Measurements from ENCODE around the gene GLI1. TPM values are rescaled to one million over a fixed set of nuclear protein-coding genes. Genes with fewer than 3 reads are reported as not detected.
"Not testable (repeated sequence)": the region's sequence is repeated elsewhere in the genome, so short reads cannot be mapped to it uniquely, and the experiment has no call there.

The GLI1 gene
- 0.38 TPM for polyA plus RNA-seq (2012; ENCODE audit: missing spikeins)

- TF ChIP-seq POLR2AphosphoS5 (IDR thresholded peaks at IDR 0.05; ENCODE audit: low read depth, low read length) (no peak), TAF1 (IDR thresholded peaks at IDR 0.05; ENCODE audit: borderline replicate concordance, low read depth, low read length) (no peak), POLR2A (IDR thresholded peaks at IDR 0.05; ENCODE audit: low read depth, low read length) (no peak)
- FAIRE-seq (no peak), DNase-seq (ENCODE audit: insufficient read length) (no peak)
Measured at GRCh38 chr12:57459750-57460467, at the start of gene GLI1. GLI1 (plus strand) TSS chr12:57459785; CDS start chr12:57463692, 3,907 bp downstream.

- FAIRE-seq = no peak
Measured at GRCh38 chr12:57410534-57410933, 49.1 kb upstream of the GLI1 start.

GRCh38 chr12:57414160-57414559 lies 45.4 kb upstream of the GLI1 start:
- FAIRE-seq; DNase-seq (ENCODE audit: insufficient read length): not testable (repeated sequence)

More at GRCh38 chr12:57410534-57410933, 49.1 kb upstream of the GLI1 start:
- no peak for DNase-seq (ENCODE audit: insufficient read length)
- no peak for TF ChIP-seq POLR2AphosphoS5 (IDR thresholded peaks at IDR 0.05; ENCODE audit: low read depth, low read length)
- TF ChIP-seq POLR2A (IDR thresholded peaks at IDR 0.05; ENCODE audit: low read depth, low read length) = no peak
- no peak for TF ChIP-seq TAF1 (IDR thresholded peaks at IDR 0.05; ENCODE audit: borderline replicate concordance, low read depth, low read length)

GRCh38 chr12:57415088-57415487 lies 44.5 kb upstream of the GLI1 start:
- DNase-seq (ENCODE audit: insufficient read length) = no peak
- no peak for TF ChIP-seq POLR2AphosphoS5 (IDR thresholded peaks at IDR 0.05; ENCODE audit: low read depth, low read length)
- TF ChIP-seq TAF1 (IDR thresholded peaks at IDR 0.05; ENCODE audit: borderline replicate concordance, low read depth, low read length) = no peak
- TF ChIP-seq POLR2A (IDR thresholded peaks at IDR 0.05; ENCODE audit: low read depth, low read length) = no peak
- FAIRE-seq = no peak

- TF ChIP-seq TAF1 (IDR thresholded peaks at IDR 0.05; ENCODE audit: borderline replicate concordance, low read depth, low read length) = no peak
- no peak for TF ChIP-seq POLR2AphosphoS5 (IDR thresholded peaks at IDR 0.05; ENCODE audit: low read depth, low read length)
- TF ChIP-seq POLR2A (IDR thresholded peaks at IDR 0.05; ENCODE audit: low read depth, low read length) = no peak
- no peak for FAIRE-seq
- DNase-seq (ENCODE audit: insufficient read length) = no peak
Measured at GRCh38 chr12:57416039-57416996, 43.3 kb upstream of the GLI1 start.

- DNase-seq (ENCODE audit: insufficient read length) = no peak
- TF ChIP-seq TAF1 (IDR thresholded peaks at IDR 0.05; ENCODE audit: borderline replicate concordance, low read depth, low read length) = no peak
- no peak for TF ChIP-seq POLR2AphosphoS5 (IDR thresholded peaks at IDR 0.05; ENCODE audit: low read depth, low read length)
- no peak for TF ChIP-seq POLR2A (IDR thresholded peaks at IDR 0.05; ENCODE audit: low read depth, low read length)
- FAIRE-seq = no peak
Measured at GRCh38 chr12:57418255-57418654, 41.3 kb upstream of the GLI1 start.

- no peak for TF ChIP-seq TAF1 (IDR thresholded peaks at IDR 0.05; ENCODE audit: borderline replicate concordance, low read depth, low read length)
- no peak for TF ChIP-seq POLR2A (IDR thresholded peaks at IDR 0.05; ENCODE audit: low read depth, low read length)
- TF ChIP-seq POLR2AphosphoS5 (IDR thresholded peaks at IDR 0.05; ENCODE audit: low read depth, low read length) = no peak
- DNase-seq (ENCODE audit: insufficient read length) (no peak), FAIRE-seq (no peak)
Measured at GRCh38 chr12:57419495-57419894, 40.1 kb upstream of the GLI1 start.

- TF ChIP-seq POLR2A (IDR thresholded peaks at IDR 0.05; ENCODE audit: low read depth, low read length) (no peak), TAF1 (IDR thresholded peaks at IDR 0.05; ENCODE audit: borderline replicate concordance, low read depth, low read length) (no peak), POLR2AphosphoS5 (IDR thresholded peaks at IDR 0.05; ENCODE audit: low read depth, low read length) (no peak)
- DNase-seq (ENCODE audit: insufficient read length) (no peak), FAIRE-seq (no peak)
Measured at GRCh38 chr12:57420482-57420881, 39.1 kb upstream of the GLI1 start.

GRCh38 chr12:57426948-57427347 lies 32.6 kb upstream of the GLI1 start:
- DNase-seq (ENCODE audit: insufficient read length); FAIRE-seq: not testable (repeated sequence)

- FAIRE-seq (no peak), DNase-seq (ENCODE audit: insufficient read length) (no peak)
- TF ChIP-seq TAF1 (IDR thresholded peaks at IDR 0.05; ENCODE audit: borderline replicate concordance, low read depth, low read length) = no peak
- TF ChIP-seq POLR2A (IDR thresholded peaks at IDR 0.05; ENCODE audit: low read depth, low read length) = no peak
- no peak for TF ChIP-seq POLR2AphosphoS5 (IDR thresholded peaks at IDR 0.05; ENCODE audit: low read depth, low read length)
Measured at GRCh38 chr12:57428965-57429364, 30.6 kb upstream of the GLI1 start.

- FAIRE-seq = no peak
- no peak for TF ChIP-seq POLR2AphosphoS5 (IDR thresholded peaks at IDR 0.05; ENCODE audit: low read depth, low read length)
- no peak for TF ChIP-seq TAF1 (IDR thresholded peaks at IDR 0.05; ENCODE audit: borderline replicate concordance, low read depth, low read length)
- TF ChIP-seq POLR2A (IDR thresholded peaks at IDR 0.05; ENCODE audit: low read depth, low read length) = no peak
- no peak for DNase-seq (ENCODE audit: insufficient read length)
Measured at GRCh38 chr12:57429473-57430111, 30.0 kb upstream of the GLI1 start.

Data from GM12892 (cell line).